ENCODE data around the gene PARD3B.

DNA sequence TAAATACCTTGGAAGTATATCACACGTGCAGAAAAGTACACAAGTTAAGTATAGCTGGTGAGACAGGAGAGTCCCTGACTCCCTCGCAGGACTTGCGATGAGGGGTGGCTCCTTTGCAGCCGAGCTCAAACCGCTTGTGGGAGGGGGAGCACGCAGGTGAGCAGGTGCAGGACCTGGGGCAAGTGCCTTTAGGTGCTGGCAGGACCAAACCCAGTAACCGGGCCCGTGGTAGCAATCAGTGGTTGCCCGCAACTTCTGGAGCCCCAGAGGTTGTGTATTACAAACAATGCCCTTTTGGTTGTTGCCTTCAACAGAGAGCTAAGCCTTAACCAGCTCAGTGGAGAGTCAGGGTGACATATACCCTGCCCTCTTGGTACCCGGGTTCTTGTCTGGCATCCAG is 132.8 kb downstream of the PARD3B start:
- TF ChIP-seq, protein P1, sequence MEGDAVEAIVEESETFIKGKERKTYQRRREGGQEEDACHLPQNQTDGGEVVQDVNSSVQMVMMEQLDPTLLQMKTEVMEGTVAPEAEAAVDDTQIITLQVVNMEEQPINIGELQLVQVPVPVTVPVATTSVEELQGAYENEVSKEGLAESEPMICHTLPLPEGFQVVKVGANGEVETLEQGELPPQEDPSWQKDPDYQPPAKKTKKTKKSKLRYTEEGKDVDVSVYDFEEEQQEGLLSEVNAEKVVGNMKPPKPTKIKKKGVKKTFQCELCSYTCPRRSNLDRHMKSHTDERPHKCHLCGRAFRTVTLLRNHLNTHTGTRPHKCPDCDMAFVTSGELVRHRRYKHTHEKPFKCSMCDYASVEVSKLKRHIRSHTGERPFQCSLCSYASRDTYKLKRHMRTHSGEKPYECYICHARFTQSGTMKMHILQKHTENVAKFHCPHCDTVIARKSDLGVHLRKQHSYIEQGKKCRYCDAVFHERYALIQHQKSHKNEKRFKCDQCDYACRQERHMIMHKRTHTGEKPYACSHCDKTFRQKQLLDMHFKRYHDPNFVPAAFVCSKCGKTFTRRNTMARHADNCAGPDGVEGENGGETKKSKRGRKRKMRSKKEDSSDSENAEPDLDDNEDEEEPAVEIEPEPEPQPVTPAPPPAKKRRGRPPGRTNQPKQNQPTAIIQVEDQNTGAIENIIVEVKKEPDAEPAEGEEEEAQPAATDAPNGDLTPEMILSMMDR (IDR thresholded peaks at IDR 0.05) = no peak
- no peak for TF ChIP-seq POLR2A (IDR thresholded peaks at IDR 0.05)
